GM12878 (cell line): ENCODE measurements around the gene GALNS. TPM values are rescaled to one million over a fixed set of nuclear protein-coding genes. Genes with fewer than 3 reads are reported as not detected.

Source experiments
- ATAC-seq: fragments of 200-7000 bp; cut with Tn5 transposase; 3 replicates; pipeline ENCODE4 v1.9.1; 2020; ENCODE audit warnings: mild to moderate bottlenecking, moderate library complexity
- BruUV-seq: library from RNA; stranded (reverse); fragments of 400-500 nt; replicated peaks from 2 replicates; lab custom pipeline; 2021; lab: Mats Ljungman, UMichigan
- CTCF ChIA-PET: fragments of 300-600 bp; sonication (Branson Sonifier 250); formaldehyde crosslinking; extraction: SDS; loops from one replicate; lab custom pipeline; 2021; ENCODE audit warnings: inconsistent platforms; lab: Yijun Ruan, JAX
- POLR2A ChIA-PET: fragments of 350-600 bp; formaldehyde crosslinking; extraction: SDS; loops from one replicate; lab custom pipeline; 2021; ENCODE audit warnings: inconsistent platforms; lab: Charles Lee
- RAD21 ChIA-PET: fragments of 300-600 bp; sonication (Branson Sonifier 250); formaldehyde crosslinking; loops from one replicate; lab custom pipeline; 2023; ENCODE audit warnings: antibody characterized with exemption; ENCODE audit not compliant: unreplicated experiment; lab: Charles Lee
- SMC1A ChIA-PET: fragments of 300-600 bp; sonication (Branson Sonifier 250); formaldehyde crosslinking; loops from one replicate; lab custom pipeline; 2023; ENCODE audit not compliant: unreplicated experiment, uncharacterized antibody; lab: Charles Lee
- DNase-seq: peaks from one replicate; pipeline ENCODE4 v3.0.0-alpha.2; 2011; ENCODE audit warnings: low read depth, low spot score
- FAIRE-seq: peaks from 3 replicates; lab custom pipeline; 2011; peaks lifted over from hg19 to GRCh38; lab: Jason Lieb, UNC
- H2AFZ ChIP-seq: 2 replicates; pipeline ENCODE4 v1.6.0; 2011; ENCODE audit warnings: low read depth, low read length, control low read depth; ENCODE audit not compliant: control insufficient read depth
- H3K27ac ChIP-seq: 2 replicates; pipeline ENCODE4 v1.5.1; 2011; ENCODE audit warnings: control low read depth; ENCODE audit not compliant: control insufficient read depth, insufficient read depth
- H3K27me3 ChIP-seq, 2 experiments: replicated peaks in 1 of 2; 2 replicates each; pipeline versions ENCODE4 v1.6.0 to v1.6.1; 2011; ENCODE audit warnings: low read length in 1 of 2; ENCODE audit not compliant: control insufficient read depth in 2 of 2, insufficient read depth in 2 of 2
- H3K36me3 ChIP-seq, 2 experiments: 2 replicates each; pipeline ENCODE4 v1.5.1; 2011; ENCODE audit warnings: low read length in 1 of 2; ENCODE audit not compliant: control insufficient read depth in 2 of 2, insufficient read depth in 2 of 2
- H3K4me1 ChIP-seq: 2 replicates; pipeline ENCODE4 v1.6.1; 2011; ENCODE audit warnings: mild to moderate bottlenecking, low read length, moderate library complexity, mixed read lengths; ENCODE audit not compliant: control insufficient read depth, insufficient read depth
- H3K4me2 ChIP-seq: 2 replicates; pipeline ENCODE4 v1.6.0; 2011; ENCODE audit warnings: control low read depth; ENCODE audit not compliant: control insufficient read depth, insufficient read depth
- H3K4me3 ChIP-seq: fragments of 200-600 bp; sonication (generic); 2 replicates; pipeline ENCODE4 v1.5.1; 2016
- H3K79me2 ChIP-seq: 2 replicates; pipeline ENCODE4 v1.6.0; 2011; ENCODE audit warnings: low read length; ENCODE audit not compliant: control insufficient read depth, insufficient read depth
- H3K9ac ChIP-seq: 2 replicates; pipeline ENCODE4 v1.8.0; 2011; ENCODE audit warnings: low read length, control low read depth, mixed read lengths; ENCODE audit not compliant: control insufficient read depth, insufficient read depth
- H3K9me3 ChIP-seq: replicated peaks from 3 replicates; pipeline ENCODE4 v1.5.1; 2011; ENCODE audit warnings: mild to moderate bottlenecking, low read length; ENCODE audit not compliant: control insufficient read depth, insufficient read depth
- H4K20me1 ChIP-seq: 2 replicates; pipeline ENCODE4 v1.6.0; 2011; ENCODE audit not compliant: control insufficient read depth, insufficient read depth
- ATF2 ChIP-seq: IDR thresholded peaks from 2 replicates; pipeline ENCODE4 v1.6.1; 2012; ENCODE audit warnings: low read length, inconsistent platforms
- ATF7 ChIP-seq: fragments of 450-650 bp; IDR thresholded peaks from 2 replicates; pipeline ENCODE4 v1.6.1; 2016; ENCODE audit warnings: low read depth, mild to moderate bottlenecking
- KDM1A ChIP-seq: fragments of 200-600 bp; sonication (generic); IDR thresholded peaks from 2 replicates; pipeline ENCODE4 v1.6.1; 2016; ENCODE audit warnings: borderline replicate concordance
- NR2C2 ChIP-seq: IDR thresholded peaks from 2 replicates; pipeline ENCODE4 v1.6.1; 2011; ENCODE audit warnings: borderline replicate concordance, low read depth; ENCODE audit not compliant: control insufficient read depth, insufficient read length
- PAX5 ChIP-seq: IDR thresholded peaks from 2 replicates; pipeline ENCODE4 v1.6.1; 2011; ENCODE audit warnings: low read depth, low read length, borderline replicate concordance
- PRDM15 ChIP-seq: fragments of 450-650 bp; formaldehyde crosslinking; IDR thresholded peaks from 2 replicates; pipeline ENCODE4 v1.4.0; 2020; ENCODE audit warnings: mild to moderate bottlenecking, moderate library complexity
- REST ChIP-seq: IDR thresholded peaks from 2 replicates; pipeline ENCODE4 v1.6.1; 2012; ENCODE audit warnings: mild to moderate bottlenecking, low read depth, low read length
- SPI1 ChIP-seq: IDR thresholded peaks from 2 replicates; pipeline ENCODE4 v1.6.1; 2011; ENCODE audit warnings: low read depth, mild to moderate bottlenecking, low read length, moderate library complexity, borderline replicate concordance; ENCODE audit not compliant: insufficient read depth
- WGBS: methylation state at CpG from one replicate; pipeline ENCODE4 v1.1.6; 2016; ENCODE audit warnings: low lambda C conversion rate; ENCODE audit not compliant: insufficient replicate concordance, insufficient coverage; ENCODE audit errors: missing lambda C conversion rate; 5-methylcytosine and 5-hydroxymethylcytosine counted together
- in situ Hi-C: fragments of 300-500 bp; cut with MboI; formaldehyde crosslinking; loops from 9 replicates; pipeline ENCODE4 v1.14.3; 2018; ENCODE audit warnings: mixed read lengths
- intact Hi-C: fragments of 100-400 bp; cut with micrococcal nuclease; formaldehyde crosslinking; loops from one replicate; pipeline ENCODE4 v1.14.2; 2022; ENCODE audit not compliant: unreplicated experiment
- polyA plus RNA-seq, 11 experiments: library from polyadenylated mRNA; depleted of rRNA in 4 of 11; unstranded in 6 of 11; stranded (reverse) in 5 of 11; fragments of >200 nt; fragmentation: Nextera tagmentation in 4 of 11; fragmentation: Illumina TruSeq in 1 of 11; extraction: Ambion mirVana in 4 of 11; extraction: Trizol in 1 of 11; gene quantifications; 1 replicate in 1 of 11; 2 replicates in 10 of 11; pipeline versions ENCODE4 v1.2.1 to v1.2.3, GENCODE V29; 2011 to 2016; ENCODE audit warnings: inconsistent platforms in 2 of 11, missing spikeins in 2 of 11, low read depth in 1 of 11
- total RNA-seq, 4 experiments: library from RNA; depleted of rRNA in 3 of 4; stranded (reverse); fragments of >200 nt in 3 of 4; fragmentation: Illumina TruSeq in 1 of 4; extraction: Trizol in 1 of 4; gene quantifications; 2 replicates each; pipeline versions ENCODE4 v1.2.1 to v1.2.3, GENCODE V29; 2013 to 2021

GALNS gene
- total and polyA plus RNA-seq, 10 of the 15 experiments (the other 5 are each of a cell fraction or from before 2014, with no cell fraction given), result 0.37 to 12.4 (median 5.3) TPM

GRCh38 chr16:88770461-88771293 lies 86.1 kb downstream of the GALNS start (continued):
- TF ChIP-seq ATF2, result no peak

GRCh38 chr16:88769617-88770460 lies 86.9 kb downstream of the GALNS start:
- ChIA-PET RAD21 (interaction anchor here (0.9 kb wide), 1 partner anchor 15 kb away, joined by 3 read pairs; the partner anchor contains the start of gene PIEZO1), POLR2A (interaction anchor here (0.7 kb wide), 1 partner anchor 51 kb away, joined by 6 read pairs; no protein-coding TSS in a partner anchor), SMC1A (interaction anchor here (1.1 kb wide), 1 partner anchor 13 kb away, joined by 4 read pairs; no protein-coding TSS in a partner anchor), CTCF (interaction anchor here (1.3 kb wide), 1 partner anchor 25 kb away, joined by 5 read pairs; no protein-coding TSS in a partner anchor)
- in situ Hi-C loops, result no loop called here
- H3K4me2 ChIP-seq, result no peak overlapping the region
- H3K4me3 ChIP-seq, result no peak overlapping the region
- H3K27me3 ChIP-seq, result no peaks in the 10 kb centered on the region
- H2AFZ ChIP-seq, result no peak overlapping the region
- H3K9ac ChIP-seq, result no peak overlapping the region
- ATAC-seq, result peak; percentile 81
- no peak for DNase-seq
- FAIRE-seq, result no peak
- H3K9me3 ChIP-seq, result no peaks in the 10 kb centered on the region
- peaks cover 28% of the 10 kb centered on the region for H3K4me1 ChIP-seq
- H3K27ac ChIP-seq, result no peak overlapping the region; the same call in 1 of the 2 replicates
- peaks cover 3 to 4% of the 10 kb centered on the region in 2 experiments; a peak in 2 of 4 replicates for H3K36me3 ChIP-seq
- intact Hi-C loops, result no loop called here
- H3K79me2 ChIP-seq, result peaks cover 67% of the 10 kb centered on the region
- no peaks in the 10 kb centered on the region; the same call in none of the 2 replicates for H4K20me1 ChIP-seq
- BruUV-seq, result no TSS peak
- 67% methylated on average over 25 of the region's 30 CpGs for WGBS
- TF ChIP-seq SPI1 (peak; percentile 62; the same call in 1 of the 2 replicates), NR2C2 (no peak), ATF7 (no peak), REST (no peak), PAX5 (no peak), KDM1A (no peak), PRDM15 (CRISPR knock-in tag) (no peak)
